HG03432 (cell line): ENCODE results near the gene MIER1.

Source experiments
- ATAC-seq: cut with Tn5 transposase; IDR thresholded peaks from one replicate; pipeline ENCODE4 v1.9.1; 2021; ENCODE audit warnings: mild to moderate bottlenecking, moderate library complexity; ENCODE audit not compliant: unreplicated experiment

Gene MIER1

DNA sequence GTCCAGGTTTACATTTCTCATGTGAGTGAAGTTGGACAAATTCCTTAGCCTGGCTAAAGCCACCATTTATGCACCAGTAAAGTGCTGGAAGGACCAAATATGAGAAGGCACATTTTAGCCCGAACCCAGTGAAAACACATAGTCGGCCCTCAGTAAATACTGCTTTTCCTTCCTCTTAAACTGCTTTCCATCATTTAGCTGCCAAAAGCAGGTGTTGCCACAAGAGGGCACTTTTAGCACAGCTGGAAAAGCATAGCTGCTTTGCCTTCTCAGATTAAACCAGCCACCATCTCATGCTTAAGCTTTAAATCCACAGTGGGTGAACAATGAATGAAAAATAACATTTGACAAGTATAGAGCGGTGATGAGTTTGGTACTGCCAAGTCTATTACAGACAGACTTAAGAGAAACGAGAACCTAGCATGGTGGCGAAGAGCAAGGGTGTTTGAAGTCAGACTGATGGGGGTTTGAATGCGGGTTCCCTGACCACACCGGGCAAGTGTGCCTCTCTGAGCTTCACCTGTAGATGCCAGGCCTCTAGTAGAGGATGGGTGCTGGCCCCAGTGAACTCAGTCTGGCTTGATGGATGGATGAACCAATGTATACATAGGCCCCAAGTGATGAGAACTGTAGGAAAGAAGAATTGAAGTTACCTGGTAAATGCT lies 71.4 kb downstream of the MIER1 start:
- peak; percentile 78 for ATAC-seq

DNA sequence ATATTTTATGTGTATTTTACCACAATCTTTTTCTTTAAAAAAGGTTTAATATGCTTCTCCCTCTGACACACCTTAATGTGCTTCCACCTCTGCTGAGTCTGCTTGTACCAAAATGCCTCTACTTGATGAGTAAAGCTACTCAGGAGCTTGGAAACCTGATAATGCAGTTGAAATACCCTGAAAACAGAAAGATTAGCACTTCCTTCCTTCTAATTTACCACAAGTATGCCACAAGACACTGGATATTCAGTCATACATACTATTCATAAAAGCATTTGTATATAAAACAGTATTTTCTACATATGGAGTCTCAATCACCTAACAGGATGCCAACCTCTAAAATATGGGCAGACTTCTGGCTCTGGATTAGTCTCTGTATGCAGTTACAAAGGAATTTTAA lies 74.2 kb downstream of the MIER1 start:
- ATAC-seq = no peak

DNA sequence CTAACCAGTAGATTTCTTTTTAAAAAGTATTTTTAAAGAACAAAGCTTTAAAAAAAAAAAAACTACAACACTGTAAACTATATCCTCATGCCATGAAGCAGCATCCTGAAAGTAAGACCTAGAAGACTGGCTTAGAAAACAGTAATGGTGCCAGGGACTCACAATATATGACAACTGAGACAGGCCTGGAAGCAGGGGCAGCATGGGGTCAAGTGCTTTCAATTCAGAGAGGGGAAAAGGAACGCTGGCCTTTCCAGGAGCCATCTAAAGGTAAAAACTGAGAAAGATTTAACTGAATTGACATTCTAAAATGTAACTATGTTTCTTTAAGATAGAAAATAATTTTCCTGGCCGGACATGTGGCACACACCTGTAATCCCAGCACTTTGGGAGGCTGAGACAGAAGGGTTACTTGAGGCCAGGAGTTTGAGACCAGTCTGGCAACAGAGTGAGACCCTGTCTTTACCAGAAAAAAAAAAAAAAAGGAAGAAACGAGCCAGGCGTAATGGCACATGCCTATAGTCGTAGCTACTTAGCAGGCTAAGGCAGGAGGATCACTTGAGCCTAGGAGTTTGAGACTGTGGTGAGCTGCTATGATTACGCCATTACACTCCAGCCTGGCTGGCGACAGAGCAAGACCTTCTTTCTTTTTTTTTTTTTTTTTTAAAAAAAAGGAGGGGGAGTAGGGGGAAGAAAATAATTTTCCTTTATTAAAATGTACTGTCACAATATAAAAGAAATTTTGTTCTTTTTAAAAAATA lies 75.0 kb downstream of the MIER1 start:
- no peak for ATAC-seq

DNA sequence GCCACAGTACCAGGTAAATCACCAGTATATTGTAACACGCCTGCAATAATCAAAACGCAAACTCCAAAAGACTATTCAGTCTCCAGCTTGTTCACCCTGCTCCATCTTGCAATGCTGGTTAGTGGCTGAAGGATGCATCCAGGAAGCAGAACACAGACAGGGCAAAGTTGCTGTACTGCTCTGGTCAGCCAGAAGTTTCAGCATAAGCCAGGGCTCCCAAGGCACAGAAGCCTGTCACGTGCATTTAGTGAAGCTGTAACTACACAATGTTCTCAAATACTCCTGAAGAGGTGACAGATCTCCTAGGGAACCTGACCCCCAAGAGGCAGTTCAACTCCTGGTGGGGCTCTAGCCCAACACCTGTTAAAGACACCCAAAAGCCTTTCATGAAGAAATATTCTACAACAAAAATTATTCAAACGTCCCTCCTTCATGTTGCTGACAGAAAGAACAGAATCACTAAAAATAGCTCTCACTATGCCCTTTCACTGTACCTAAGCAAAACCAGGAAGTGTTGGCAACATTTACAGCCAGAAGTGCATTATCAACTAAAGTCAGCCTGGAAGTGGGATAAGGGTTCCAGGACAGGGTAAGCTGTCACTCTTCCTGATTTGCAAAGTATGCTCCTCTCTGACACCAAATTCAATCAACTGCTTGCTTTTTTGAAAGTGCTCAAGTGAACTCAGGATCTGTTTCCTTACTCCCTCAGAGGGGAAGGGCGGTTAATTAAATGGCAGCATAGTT lies 77.1 kb downstream of the MIER1 start:
- no peak for ATAC-seq

DNA sequence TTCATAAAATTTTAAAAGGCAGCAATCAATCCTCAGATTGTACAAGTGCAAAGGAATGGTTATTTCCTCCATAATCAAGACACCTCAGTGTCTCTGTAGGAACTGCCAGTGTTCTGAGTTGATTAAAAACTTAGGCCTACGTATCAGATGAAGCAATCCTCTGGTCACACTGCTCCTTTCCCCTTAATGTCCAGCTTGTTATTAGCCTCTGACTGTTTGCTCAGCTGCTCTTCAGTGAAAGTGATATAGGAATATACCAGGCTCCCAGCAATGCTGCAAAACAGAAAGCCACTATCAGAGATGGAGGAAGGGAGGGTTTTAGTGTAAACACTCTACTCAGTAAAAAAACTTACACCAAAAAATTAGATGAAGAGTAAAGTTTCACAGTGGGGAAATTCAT lies 79.4 kb downstream of the MIER1 start:
- ATAC-seq = no peak

DNA sequence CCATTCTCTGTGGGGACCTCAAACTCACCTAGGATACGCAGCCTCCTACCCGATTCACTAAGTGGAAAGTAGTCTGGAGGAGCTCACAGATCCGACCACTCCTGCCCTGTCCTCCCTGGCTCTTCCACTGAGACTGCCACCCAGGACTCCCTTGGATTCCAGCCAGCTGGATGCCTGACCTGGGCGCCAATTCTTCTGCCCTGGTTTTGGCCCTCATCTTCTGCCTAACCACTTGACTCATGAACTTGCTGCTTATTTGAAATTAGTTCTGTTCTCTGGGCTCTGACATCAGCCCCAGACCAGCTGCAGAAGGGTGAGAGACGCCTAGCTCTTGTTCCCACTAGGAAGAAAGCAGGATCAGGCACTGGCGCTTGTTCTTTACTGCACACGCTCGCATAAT lies 80.3 kb downstream of the MIER1 start:
- ATAC-seq = no peak

DNA sequence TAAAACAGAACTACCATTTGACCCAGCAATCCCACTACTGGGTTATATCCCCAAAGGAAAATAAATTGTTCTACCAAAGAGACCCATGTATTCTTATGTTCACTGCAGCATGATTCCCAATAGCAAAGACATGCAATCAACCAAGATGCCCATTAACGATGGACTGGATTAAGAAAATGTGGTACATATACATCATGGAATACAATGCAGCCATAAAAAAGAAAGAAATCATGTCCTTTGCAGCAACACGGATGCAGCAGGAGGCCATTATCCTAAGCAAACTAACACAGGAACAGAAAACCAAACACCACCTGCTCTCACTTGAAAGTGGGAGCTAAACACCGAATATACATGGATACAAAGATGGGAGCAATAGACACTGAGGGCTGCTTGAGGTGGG lies 85.0 kb downstream of the MIER1 start:
- ATAC-seq = no peak

DNA sequence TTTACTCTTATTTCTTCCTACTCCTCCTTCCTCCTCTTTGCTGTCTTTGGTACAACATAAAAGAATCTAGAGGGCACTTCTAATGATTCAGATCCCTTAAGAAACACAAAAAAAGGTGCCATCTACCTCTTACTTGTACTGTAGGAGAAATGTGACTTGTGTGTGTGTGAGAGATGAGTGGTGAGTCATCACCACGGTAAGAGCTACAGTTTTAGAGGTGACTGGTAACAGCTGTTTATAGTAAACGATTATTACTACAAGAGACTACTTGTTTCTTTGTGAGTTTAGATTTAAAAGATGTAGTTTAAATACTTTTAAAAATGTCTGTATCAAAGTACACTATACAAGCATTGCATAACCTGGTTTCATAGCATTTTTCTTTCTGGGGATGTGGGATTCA lies 88.8 kb downstream of the MIER1 start:
- peak; percentile 51 for ATAC-seq

DNA sequence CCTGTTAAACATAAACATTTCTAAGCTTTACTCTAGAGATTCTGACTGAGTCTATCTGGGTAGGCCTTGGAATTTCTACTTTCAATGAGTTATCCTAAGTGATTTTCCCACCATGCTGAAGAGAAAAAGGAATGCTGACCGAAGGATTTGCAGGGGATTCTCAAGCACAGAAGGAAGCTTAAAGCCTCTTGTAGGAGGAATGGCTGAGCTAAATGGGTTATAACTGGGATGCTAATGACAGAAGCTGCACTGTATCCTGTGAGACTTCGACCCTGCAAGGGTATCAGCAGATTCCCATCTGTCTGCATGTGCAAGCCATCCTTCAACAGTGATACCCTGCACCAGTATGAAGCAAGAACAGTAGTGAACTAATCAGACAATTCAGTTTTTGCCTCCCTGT lies 93.8 kb downstream of the MIER1 start:
- ATAC-seq = no peak

DNA sequence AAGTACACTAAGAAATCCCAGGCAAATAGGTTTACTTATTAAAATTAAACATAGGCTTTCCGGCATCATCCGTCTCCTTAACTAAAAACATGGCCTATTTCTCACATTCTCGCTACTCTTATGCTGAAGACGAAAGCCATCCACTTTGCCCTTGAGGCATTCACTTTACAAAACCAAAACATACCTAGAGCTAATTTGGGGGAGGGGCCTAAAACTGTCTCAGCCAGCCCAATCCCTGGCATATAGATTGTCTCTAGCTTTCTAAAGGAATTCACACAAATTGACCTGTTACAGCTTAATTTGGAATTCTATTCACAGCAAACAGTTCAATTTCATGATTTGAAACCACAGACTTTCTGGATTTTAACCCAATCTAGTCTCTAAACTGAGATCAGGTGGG lies 94.3 kb downstream of the MIER1 start:
- ATAC-seq = no peak

DNA sequence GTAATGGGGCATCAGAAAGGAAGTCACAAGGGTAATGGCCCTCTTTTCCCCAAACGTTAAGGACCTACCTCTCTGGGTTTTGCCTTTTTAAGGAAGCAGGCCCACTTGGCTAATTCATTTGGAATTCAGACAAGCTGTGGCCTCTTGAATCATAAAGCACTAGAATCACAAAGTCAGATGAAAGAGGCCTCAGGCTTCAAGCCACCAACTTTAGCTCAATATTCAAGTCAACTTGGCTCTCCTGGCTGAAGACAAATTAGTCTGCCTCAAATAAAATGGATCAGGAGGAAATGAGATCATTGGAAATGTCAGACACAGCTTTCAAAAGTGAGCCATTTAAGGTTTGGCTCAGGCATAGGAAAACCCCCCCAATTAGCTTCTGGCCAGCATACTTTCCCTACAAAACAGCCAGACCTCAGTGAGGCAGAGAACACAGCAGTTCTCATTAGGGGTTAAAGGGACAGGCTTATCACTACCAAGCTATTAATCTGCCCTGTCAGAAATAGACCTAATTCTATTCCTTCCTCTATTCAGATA lies 94.9 kb downstream of the MIER1 start:
- no peak for ATAC-seq

DNA sequence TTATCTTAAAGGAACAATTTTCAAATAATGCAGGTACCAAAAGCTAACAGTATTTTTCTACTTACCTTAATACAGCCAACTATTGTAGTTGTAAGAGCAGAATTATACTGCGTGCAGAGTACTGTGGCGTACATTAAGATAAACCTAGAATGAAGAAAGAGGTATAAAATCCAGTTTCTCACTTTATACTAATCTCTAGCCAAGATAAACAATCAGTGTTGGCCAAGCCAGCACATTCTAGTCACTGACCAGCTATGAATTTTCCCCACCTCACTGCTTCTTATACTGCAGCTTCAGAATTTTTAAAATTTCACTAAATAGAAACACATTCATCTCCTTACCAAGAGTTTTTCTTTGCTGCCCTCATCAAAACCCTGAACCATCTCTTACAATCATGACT lies 95.5 kb downstream of the MIER1 start:
- no peak for ATAC-seq

DNA sequence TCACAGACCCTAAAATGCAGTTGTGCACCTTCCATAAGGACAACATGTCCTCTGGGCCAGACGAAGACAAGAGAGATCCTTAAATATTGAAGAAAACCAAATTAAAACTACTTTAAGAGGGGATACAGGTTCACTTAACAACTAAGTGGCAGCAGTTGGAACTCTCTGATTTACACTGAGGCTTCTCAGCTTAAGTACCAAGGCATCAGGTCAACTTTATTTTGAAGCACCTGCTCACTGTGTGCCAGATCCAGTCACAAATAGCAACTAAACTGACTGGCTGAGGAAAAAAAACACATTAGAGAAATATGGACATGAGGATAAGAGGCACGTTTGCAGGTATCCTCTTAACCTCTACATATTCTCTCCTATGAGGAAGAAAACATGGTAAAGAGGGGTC lies 96.0 kb downstream of the MIER1 start:
- no peak for ATAC-seq

DNA sequence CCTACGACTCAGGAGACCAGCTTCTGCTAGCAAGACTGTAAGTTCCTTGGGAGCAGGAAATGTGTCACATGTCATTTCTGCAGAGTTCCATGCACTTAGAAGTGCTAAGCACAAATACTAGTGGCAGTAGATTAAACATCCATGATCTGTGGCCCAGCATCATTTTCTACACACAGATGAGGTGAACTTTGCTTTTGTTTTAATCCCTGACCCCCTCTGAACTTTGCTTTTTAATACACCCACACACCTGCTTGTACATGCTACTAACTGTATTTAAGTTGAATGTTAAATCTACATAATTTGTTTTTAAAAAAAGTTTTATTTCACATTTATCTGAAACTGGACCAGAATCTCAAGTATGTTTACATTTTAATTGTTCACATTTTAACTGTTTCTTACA lies 104.7 kb downstream of the MIER1 start:
- ATAC-seq = no peak

DNA sequence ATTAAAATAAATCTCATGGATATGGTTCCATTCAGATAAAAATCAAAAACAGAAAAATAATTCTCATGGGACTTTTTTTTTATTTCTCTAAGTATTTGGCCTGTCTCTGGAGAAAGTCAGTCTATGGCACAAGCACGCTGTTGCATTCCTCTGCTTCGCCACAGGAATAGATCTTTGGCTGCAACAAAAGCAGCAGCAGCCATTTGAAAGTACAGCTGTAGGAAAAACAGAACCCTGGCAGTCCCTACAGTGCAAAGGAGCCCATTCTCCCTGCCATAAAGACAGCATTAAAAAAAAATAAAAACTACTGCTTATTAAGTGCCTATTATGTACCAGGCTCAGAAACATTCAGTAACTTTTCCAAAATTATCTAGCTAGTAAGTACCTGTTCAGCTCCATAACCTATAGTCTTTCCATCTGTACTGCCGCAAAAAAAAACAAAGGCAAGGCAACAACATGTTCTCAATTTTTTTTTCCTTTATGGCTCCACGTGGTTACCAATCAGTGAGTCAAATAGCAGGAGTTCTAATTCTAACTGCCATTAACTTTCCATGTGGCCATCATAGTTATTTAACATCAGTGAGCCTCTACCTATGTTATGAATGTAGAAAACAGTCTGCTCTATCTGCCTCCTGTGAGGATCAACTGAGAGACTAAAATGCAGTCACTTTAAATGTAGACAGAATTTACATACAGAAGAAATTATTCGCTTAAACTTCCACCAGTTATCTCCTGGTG lies 106.5 kb downstream of the MIER1 start:
- no peak for ATAC-seq

DNA sequence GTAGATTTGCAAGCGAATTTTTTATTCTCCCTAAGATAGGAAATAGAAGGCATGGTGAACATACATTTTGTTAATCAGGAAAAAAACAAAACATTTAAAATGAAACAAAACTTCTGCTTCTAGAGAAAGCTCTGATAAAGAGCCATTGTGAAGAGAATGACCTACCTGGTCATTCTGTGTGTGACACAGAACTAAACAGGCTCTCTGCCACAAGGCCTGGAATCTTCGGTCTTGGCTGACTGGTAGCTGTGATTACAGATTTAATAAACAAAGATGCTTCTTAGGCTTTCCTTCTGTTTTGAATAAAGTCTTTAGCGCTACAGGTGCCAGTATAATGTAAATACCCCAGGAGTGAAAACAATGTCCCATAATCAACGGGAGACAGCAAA lies 107.1 kb downstream of the MIER1 start:
- ATAC-seq = no peak
